BLaER1 treated with 17β-estradiol and CSF1 and Interleukin-3, amounts not matched to agents 10 nM and 100 nM (cell line): ENCODE data around the gene ABLIM2.
A peak's percentile ranks its signal among the peaks of the same experiment; 100 is the strongest.

Experiments
- H3K27ac ChIP-seq, 11 experiments: shearing (Covaris generic); formaldehyde crosslinking; 2 replicates each; pipeline ENCODE4 v1.8.1; 2022
- H3K27me3 ChIP-seq, 11 experiments: shearing (Covaris generic); formaldehyde crosslinking; 2 replicates each; pipeline ENCODE4 v1.8.1; 2022
- H3K36me3 ChIP-seq, 11 experiments: shearing (Covaris generic); formaldehyde crosslinking; 2 replicates each; pipeline ENCODE4 v1.8.1; 2022
- H3K4me1 ChIP-seq, 10 experiments: shearing (Covaris generic); formaldehyde crosslinking; 2 replicates each; pipeline ENCODE4 v1.8.1; 2022
- H3K4me2 ChIP-seq, 11 experiments: shearing (Covaris generic); formaldehyde crosslinking; 2 replicates each; pipeline ENCODE4 v1.8.1; 2022
- H3K4me3 ChIP-seq, 10 experiments: shearing (Covaris generic); formaldehyde crosslinking; 2 replicates each; pipeline ENCODE4 v1.8.1; 2022
- H3K9ac ChIP-seq, 11 experiments: shearing (Covaris generic); formaldehyde crosslinking; 2 replicates each; pipeline ENCODE4 v1.8.1; 2022
- H3K9me3 ChIP-seq, 11 experiments: shearing (Covaris generic); formaldehyde crosslinking; replicated peaks in 1 of 11; 2 replicates each; pipeline ENCODE4 v1.8.1; 2022
- H4K20me1 ChIP-seq, 11 experiments: shearing (Covaris generic); formaldehyde crosslinking; 2 replicates each; pipeline ENCODE4 v1.8.1; 2022
- Cebpa-rat ChIP-seq, 11 experiments: shearing (Covaris generic); IDR thresholded peaks; 2 replicates each; pipeline ENCODE4 v1.8.1; 2022

ABLIM2 gene

DNA sequence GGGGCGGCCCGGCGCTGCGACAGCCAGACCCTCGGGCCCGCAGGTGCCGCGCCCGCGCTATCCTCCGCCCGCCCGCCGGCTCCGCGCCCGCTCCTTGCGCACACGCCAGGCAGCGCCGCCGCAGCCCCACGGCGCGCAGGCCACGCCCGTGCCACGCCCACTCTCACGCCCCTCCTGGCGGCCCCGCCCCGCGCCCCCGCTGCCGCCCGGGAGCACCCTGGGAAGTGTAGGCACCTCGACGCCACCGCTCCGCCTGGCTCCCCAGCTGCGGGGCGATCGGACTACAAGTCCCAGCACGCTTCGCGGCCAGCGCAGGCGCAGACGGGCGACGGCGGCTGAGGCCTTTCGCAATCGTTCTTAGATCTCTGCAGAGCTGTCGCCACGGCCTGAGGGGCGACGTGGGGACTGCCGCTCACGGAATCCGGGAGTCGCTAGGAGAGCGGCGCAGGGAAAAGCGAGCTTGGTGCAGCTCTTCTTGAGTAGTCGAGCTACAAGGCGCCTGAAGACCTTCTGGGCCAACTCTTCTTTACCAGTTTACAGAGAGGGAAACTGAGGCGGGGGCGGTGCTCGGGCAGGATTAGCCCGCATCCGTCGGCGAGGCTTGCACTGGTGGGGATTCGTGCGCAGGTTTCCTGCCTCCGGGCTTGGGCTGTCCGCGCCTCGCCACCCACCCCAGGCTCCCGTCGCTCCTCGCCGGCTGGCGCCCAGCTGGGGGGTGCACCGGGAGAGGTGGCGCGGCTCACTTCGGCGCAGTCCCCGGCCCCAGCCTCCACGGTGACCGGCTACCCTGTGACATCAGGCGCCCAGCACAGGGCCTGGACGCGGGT lies at the start of gene ABLIM2:
Gene ABLIM2, minus strand, starts transcription at position 104 of the 827 bp plus-strand sequence. CDS start 124 bp downstream, outside the sequence.
- H3K27ac ChIP-seq: peak within 1 kb of the TSS in 9 of 11 experiments; percentile 33 to 75 (median 63); a peak in 17 of 22 replicates
- peak; percentile 80 to 99 (median 95) for TF ChIP-seq Cebpa-rat (IDR thresholded peaks at IDR 0.05)
- no peaks in the 10 kb centered on the region for H3K9me3 ChIP-seq
- peak within 1 kb of the TSS; percentile 59 to 79 (median 70) for H3K4me3 ChIP-seq
- peak within 1 kb of the TSS; percentile 98 to 100 (median 100) for H3K4me2 ChIP-seq
- H3K4me1 ChIP-seq: peaks cover 19 to 77% (median 58%) of the 10 kb centered on the region in 10 experiments
- H3K36me3 ChIP-seq: no peaks in the 10 kb centered on the region
- peak within 1 kb of the TSS; percentile 59 to 80 (median 75) for H3K9ac ChIP-seq
- H4K20me1 ChIP-seq: peaks cover 0 to 27% (median 11%) of the 10 kb centered on the region in 11 experiments; a peak in 13 of 22 replicates
- peaks cover 37 to 52% (median 41%) of the 10 kb centered on the region in 11 experiments for H3K27me3 ChIP-seq

DNA sequence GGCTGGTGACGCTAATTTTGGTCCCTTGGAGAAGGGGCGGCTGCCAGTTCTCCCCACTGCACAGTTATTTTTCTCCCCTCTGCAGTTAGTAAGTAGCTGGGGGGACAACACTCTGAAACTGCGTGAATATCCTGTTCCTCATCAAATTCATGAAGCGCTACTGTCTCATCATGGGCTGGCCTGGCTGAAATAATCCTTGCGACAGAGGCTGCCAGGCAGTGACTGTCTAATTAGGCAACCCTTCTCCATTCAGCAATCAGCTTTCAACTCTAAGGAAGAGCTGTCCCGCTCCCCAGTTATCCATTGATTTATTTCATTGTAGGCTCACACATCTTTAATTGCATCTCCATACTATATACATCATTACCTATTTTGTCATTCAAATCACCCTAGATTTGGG lies 48.7 kb upstream of the ABLIM2 start:
- peak overlapping the region in 7 of 11 experiments; percentile 1 to 80 (median 68); a peak in 11 of 22 replicates for H3K27ac ChIP-seq
- H3K4me3 ChIP-seq: no peak overlapping the region
- peaks cover 9 to 96% (median 40%) of the 10 kb centered on the region in 11 experiments; a peak in 17 of 22 replicates for H4K20me1 ChIP-seq
- H3K4me2 ChIP-seq: peak overlapping the region; percentile 92 to 100 (median 99); a peak in 20 of 22 replicates
- H3K4me1 ChIP-seq: peaks cover 77 to 96% (median 94%) of the 10 kb centered on the region in 10 experiments
- TF ChIP-seq Cebpa-rat (IDR thresholded peaks at IDR 0.05): peak in 7 of 11 experiments; percentile 11 to 78 (median 59); a peak in 6 of 22 replicates
- no peaks in the 10 kb centered on the region for H3K9me3 ChIP-seq
- H3K36me3 ChIP-seq: peaks cover 0 to 93% (median 21%) of the 10 kb centered on the region in 11 experiments; a peak in 17 of 22 replicates
- H3K27me3 ChIP-seq: no peaks in the 10 kb centered on the region
- peak overlapping the region in 4 of 11 experiments; percentile 51 to 67 (median 62); a peak in 7 of 22 replicates for H3K9ac ChIP-seq

DNA sequence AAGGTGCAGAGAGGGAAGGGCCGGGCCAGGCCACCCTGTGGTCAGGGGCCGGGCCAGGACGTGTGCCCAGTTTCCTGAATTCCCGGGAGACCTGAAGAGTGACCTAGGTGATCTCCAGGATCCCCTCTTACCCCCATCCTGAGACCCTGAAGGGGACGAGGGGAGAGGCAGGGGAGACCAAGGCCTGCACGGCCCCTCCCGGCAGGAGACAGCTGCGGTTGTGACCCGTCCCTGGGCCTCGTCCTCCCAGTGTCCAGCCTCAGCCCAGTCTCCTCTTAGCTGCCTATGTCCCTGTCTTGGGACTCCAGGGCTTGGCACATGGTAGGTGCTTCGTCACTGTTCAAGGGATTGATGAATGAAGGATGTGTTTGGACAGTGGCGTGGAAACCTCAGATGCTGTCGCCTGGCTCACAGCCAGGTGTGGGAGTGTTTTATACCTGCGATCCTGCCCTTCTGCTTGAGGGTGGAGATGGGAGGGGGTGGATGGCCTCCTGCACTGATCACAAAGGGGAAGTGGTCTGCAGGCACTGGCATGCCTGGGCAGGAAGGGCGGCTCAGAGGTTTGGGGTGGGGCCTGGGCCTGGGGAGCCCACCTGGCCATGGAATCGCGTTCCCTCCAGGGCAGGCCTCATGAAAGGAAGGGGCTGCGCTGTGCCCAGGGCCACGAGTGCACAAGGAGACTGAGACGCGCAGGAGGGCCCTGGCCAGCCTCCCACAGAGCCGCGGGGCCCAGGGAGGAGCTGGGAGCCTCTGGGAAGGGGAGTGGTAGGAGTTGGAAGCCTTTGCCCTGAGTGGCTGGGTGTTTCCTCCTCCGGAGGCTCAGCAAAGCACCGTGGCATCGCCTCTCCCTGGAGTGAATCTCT lies 47.4 kb upstream of the ABLIM2 start:
- Histone ChIP-seq H3K27ac (peak overlapping the region in 10 of 11 experiments; percentile 20 to 80 (median 65); a peak in 20 of 22 replicates), H4K20me1 (peaks cover 16 to 99% (median 48%) of the 10 kb centered on the region in 11 experiments; a peak in 20 of 22 replicates), H3K9ac (peak overlapping the region; percentile 35 to 67 (median 58); a peak in 19 of 22 replicates), H3K4me1 (peaks cover 90 to 99% (median 98%) of the 10 kb centered on the region in 10 experiments), H3K9me3 (no peaks in the 10 kb centered on the region), H3K4me3 (peak overlapping the region in 4 of 10 experiments; percentile 27 to 57 (median 42); a peak in 7 of 20 replicates), H3K36me3 (peaks cover 0 to 87% (median 21%) of the 10 kb centered on the region in 11 experiments; a peak in 17 of 22 replicates), H3K27me3 (no peaks in the 10 kb centered on the region), H3K4me2 (peak overlapping the region; percentile 92 to 100 (median 99))
- TF ChIP-seq Cebpa-rat (IDR thresholded peaks at IDR 0.05): no peak

DNA sequence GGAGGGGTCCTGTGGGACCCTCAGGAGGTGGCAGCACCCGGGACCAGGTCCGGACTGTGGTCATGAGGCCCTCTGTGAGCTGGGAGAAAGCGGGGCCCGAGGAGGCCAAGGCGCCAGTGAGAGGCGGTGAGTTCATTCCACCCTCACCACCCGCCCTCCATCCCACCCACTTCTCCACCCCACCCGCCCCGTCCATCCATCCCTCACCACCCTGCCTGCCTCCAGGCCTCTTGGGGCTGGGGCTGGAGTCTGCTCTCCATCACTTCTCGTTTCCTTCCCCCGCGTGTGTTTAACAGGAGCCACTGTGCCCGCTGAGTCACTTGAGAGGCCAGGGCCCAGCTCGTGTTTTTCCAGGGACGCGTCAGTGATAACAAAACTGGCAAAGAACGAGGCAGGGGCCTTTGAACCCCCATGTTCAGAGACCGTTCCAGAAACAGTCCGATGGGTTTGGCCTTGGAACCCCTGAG lies 46.7 kb upstream of the ABLIM2 start:
- Histone ChIP-seq H3K36me3 (peaks cover 0 to 88% (median 21%) of the 10 kb centered on the region in 11 experiments; a peak in 17 of 22 replicates), H3K9ac (peak overlapping the region; percentile 18 to 97 (median 81); a peak in 19 of 22 replicates), H4K20me1 (peaks cover 16 to 95% (median 48%) of the 10 kb centered on the region in 11 experiments; a peak in 20 of 22 replicates), H3K4me3 (peak overlapping the region in 4 of 10 experiments; percentile 57 to 93 (median 85); a peak in 5 of 20 replicates), H3K27me3 (no peaks in the 10 kb centered on the region), H3K9me3 (no peaks in the 10 kb centered on the region), H3K4me2 (peak overlapping the region; percentile 92 to 100 (median 99)), H3K27ac (peak overlapping the region in 10 of 11 experiments; percentile 10 to 87 (median 65); a peak in 19 of 22 replicates), H3K4me1 (peaks cover 86 to 100% (median 98%) of the 10 kb centered on the region in 10 experiments)
- no peak for TF ChIP-seq Cebpa-rat (IDR thresholded peaks at IDR 0.05)

DNA sequence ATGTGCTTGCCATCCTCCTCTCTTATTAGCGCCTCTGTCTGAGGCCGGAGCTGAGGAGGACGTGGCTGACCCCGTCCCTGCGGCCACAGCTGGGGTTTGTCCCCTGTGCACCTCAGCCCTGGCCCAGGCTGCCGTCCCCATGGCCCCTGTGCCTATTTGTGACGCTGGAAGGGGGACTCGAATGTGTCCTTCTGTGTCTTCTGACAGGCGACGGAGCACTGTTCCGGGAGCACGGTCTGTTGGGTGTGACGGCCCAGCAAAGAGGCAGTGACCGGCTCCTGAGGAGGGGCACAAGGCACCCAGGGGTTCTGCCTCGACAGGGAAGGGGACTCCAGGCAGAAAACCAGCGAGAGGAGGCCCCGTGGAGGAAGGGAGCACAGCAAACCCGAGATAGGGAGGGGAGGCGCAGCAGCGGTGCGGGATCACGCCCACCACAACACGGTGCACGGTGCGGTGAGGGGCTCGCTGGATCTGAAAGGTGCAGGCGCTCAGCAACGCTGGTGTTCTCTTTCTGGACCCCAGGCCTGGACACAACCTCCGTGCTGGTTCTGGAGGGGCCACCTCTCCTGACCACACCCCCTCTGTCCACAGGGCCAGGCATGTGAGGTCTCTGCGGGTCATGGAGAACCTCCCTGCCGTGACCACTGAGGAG lies 46.1 kb upstream of the ABLIM2 start:
- H3K36me3 ChIP-seq: peaks cover 0 to 82% (median 17%) of the 10 kb centered on the region in 11 experiments; a peak in 17 of 22 replicates
- no peaks in the 10 kb centered on the region for H3K27me3 ChIP-seq
- TF ChIP-seq Cebpa-rat (IDR thresholded peaks at IDR 0.05): no peak
- peaks cover 16 to 90% (median 48%) of the 10 kb centered on the region in 11 experiments; a peak in 20 of 22 replicates for H4K20me1 ChIP-seq
- no peaks in the 10 kb centered on the region for H3K9me3 ChIP-seq
- H3K4me2 ChIP-seq: peak overlapping the region; percentile 92 to 100 (median 99)
- H3K9ac ChIP-seq: peak overlapping the region; percentile 6 to 97 (median 81); a peak in 17 of 22 replicates
- H3K4me1 ChIP-seq: peaks cover 80 to 100% (median 98%) of the 10 kb centered on the region in 10 experiments
- H3K27ac ChIP-seq: peak overlapping the region in 7 of 11 experiments; percentile 8 to 87 (median 62); a peak in 12 of 22 replicates
- H3K4me3 ChIP-seq: peak overlapping the region in 5 of 10 experiments; percentile 81 to 94 (median 91); a peak in 6 of 20 replicates

DNA sequence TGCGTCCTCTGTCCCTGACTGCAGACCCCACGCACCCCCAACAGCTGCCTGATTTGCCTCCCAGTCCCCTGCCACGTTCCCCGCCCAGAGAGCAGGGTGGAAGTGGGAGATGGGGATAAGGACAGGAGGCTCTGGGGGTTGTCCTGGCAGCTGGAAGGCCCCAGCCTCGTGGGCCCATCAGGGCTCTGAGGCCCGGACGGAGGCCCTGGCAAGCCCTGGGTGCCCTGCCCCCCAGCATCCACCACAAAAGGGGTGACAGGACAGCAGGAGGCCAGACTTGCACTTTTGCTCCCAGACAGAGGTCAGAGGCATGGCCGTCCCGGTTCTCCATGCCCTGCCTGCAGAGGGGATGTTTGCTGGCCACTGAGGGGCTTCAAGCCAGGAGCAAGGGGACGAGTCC lies 45.2 kb upstream of the ABLIM2 start:
- Histone ChIP-seq H3K4me2 (peak overlapping the region; percentile 92 to 100 (median 99)), H4K20me1 (peaks cover 16 to 81% (median 48%) of the 10 kb centered on the region in 11 experiments; a peak in 20 of 22 replicates), H3K4me1 (peaks cover 71 to 100% (median 95%) of the 10 kb centered on the region in 10 experiments), H3K27ac (peak overlapping the region in 6 of 11 experiments; percentile 17 to 87 (median 71); a peak in 12 of 22 replicates), H3K27me3 (no peaks in the 10 kb centered on the region), H3K4me3 (peak overlapping the region in 6 of 10 experiments; percentile 73 to 94 (median 90); a peak in 13 of 20 replicates), H3K9me3 (no peaks in the 10 kb centered on the region), H3K9ac (peak overlapping the region; percentile 43 to 97 (median 81); a peak in 21 of 22 replicates), H3K36me3 (peaks cover 0 to 73% (median 8%) of the 10 kb centered on the region in 11 experiments; a peak in 17 of 22 replicates)
- TF ChIP-seq Cebpa-rat (IDR thresholded peaks at IDR 0.05): no peak

DNA sequence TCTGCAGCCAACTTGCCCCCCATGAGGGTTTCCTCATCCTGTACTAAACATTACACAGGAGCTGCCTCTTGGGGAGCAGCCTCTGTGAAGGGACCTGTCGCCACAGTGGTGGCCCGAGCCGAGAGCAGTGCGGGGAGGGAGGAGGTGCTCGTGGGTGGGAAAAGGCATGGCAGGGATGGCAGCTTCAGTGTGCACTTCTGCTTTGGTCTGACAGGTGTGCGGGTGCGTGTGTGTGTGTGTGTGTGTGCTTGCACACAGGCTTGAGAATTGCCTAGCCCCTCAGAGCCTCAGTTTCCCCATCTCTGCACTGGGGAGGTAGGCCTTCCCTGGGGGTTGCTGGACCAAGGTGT lies 44.4 kb upstream of the ABLIM2 start:
- Histone ChIP-seq H3K27me3 (no peaks in the 10 kb centered on the region), H3K4me3 (peak overlapping the region; percentile 62 to 94 (median 77); a peak in 19 of 20 replicates), H3K36me3 (peaks cover 0 to 65% (median 2%) of the 10 kb centered on the region in 11 experiments; a peak in 14 of 22 replicates), H3K4me2 (peak overlapping the region; percentile 92 to 100 (median 99)), H4K20me1 (peaks cover 16 to 73% (median 48%) of the 10 kb centered on the region in 11 experiments; a peak in 20 of 22 replicates), H3K27ac (peak overlapping the region in 3 of 11 experiments; percentile 86 to 87 (median 87); a peak in 6 of 22 replicates), H3K9ac (peak overlapping the region; percentile 71 to 97 (median 84); a peak in 19 of 22 replicates), H3K4me1 (peaks cover 70 to 100% (median 99%) of the 10 kb centered on the region in 10 experiments), H3K9me3 (no peaks in the 10 kb centered on the region)
- no peak for TF ChIP-seq Cebpa-rat (IDR thresholded peaks at IDR 0.05)
